Cerebellar cortex (tissue), 1 donor: Measurements from ENCODE around the gene MXD1.

Experiments
- DNase-seq: peaks from one replicate; pipeline ENCODE4 v3.0.0-alpha.2; 2015; ENCODE audit warnings: low spot score

Gene MXD1

GRCh38 chr2:69954084-69954483 lies 39.2 kb downstream of the MXD1 start:
- DNase-seq = no peak

- DNase-seq = no peak
Observed at GRCh38 chr2:69955029-69955428, 40.1 kb downstream of the MXD1 start.

GRCh38 chr2:69956475-69956979 lies 41.6 kb downstream of the MXD1 start:
- DNase-seq = no peak

GRCh38 chr2:69957965-69958364 lies 43.1 kb downstream of the MXD1 start:
- DNase-seq = no peak

GRCh38 chr2:69958480-69958879 lies 43.6 kb downstream of the MXD1 start:
- DNase-seq = no peak

GRCh38 chr2:69959425-69959824 lies 44.5 kb downstream of the MXD1 start:
- no peak for DNase-seq

GRCh38 chr2:69960821-69961220 lies 45.9 kb downstream of the MXD1 start:
- no peak for DNase-seq

- DNase-seq = no peak
Observed at GRCh38 chr2:69961496-69961895, 46.6 kb downstream of the MXD1 start, which contains the start of gene ASPRV1. TSS of gene ASPRV1 (minus strand) at chr2:69961631. CDS start at chr2:69961436, 195 bp downstream.

- DNase-seq = no peak
Observed at GRCh38 chr2:69962986-69963730, 48.2 kb downstream of the MXD1 start.

- DNase-seq = no peak
Observed at GRCh38 chr2:69964353-69964841, 49.5 kb downstream of the MXD1 start.

- no peak for DNase-seq
Observed at GRCh38 chr2:69965756-69966445, 51.0 kb downstream of the MXD1 start.

GRCh38 chr2:69966496-69966895 lies 51.6 kb downstream of the MXD1 start:
- no peak for DNase-seq

- no peak for DNase-seq
Observed at GRCh38 chr2:69968609-69969008, 53.7 kb downstream of the MXD1 start.

GRCh38 chr2:69969126-69969983 lies 54.4 kb downstream of the MXD1 start:
- no peak for DNase-seq

GRCh38 chr2:69969991-69970390 lies 55.1 kb downstream of the MXD1 start:
- no peak for DNase-seq

GRCh38 chr2:69972822-69973221 lies 57.9 kb downstream of the MXD1 start:
- no peak for DNase-seq

- DNase-seq = no peak
Observed at GRCh38 chr2:69973335-69973735, 58.4 kb downstream of the MXD1 start.

GRCh38 chr2:69975136-69975852 lies 60.4 kb downstream of the MXD1 start:
- DNase-seq = no peak

GRCh38 chr2:69975853-69976462 lies 61.0 kb downstream of the MXD1 start:
- no peak for DNase-seq

GRCh38 chr2:69977186-69977585 lies 62.3 kb downstream of the MXD1 start:
- no peak for DNase-seq

GRCh38 chr2:69977906-69978482 lies 63.1 kb downstream of the MXD1 start:
- no peak for DNase-seq
